Nephron (organoid): ENCODE measurements around the gene PHC3.

Experiments used
- H3K27ac Mint-ChIP-seq, 3 experiments: 2 replicates each; pipeline ENCODE4 v1.8.0; 2020; ENCODE audit warnings: mixed read lengths in 3 of 3, mild to moderate bottlenecking in 2 of 3, moderate library complexity in 1 of 3
- H3K27me3 Mint-ChIP-seq: 2 replicates; pipeline ENCODE4 v1.8.0; 2021; ENCODE audit warnings: low read depth, mild to moderate bottlenecking, moderate library complexity, mixed read lengths
- H3K36me3 Mint-ChIP-seq: 2 replicates; pipeline ENCODE4 v1.8.0; 2020; ENCODE audit warnings: low read depth, mixed read lengths
- H3K4me1 Mint-ChIP-seq: 2 replicates; pipeline ENCODE4 v1.8.0; 2020; ENCODE audit warnings: mixed read lengths
- H3K4me3 Mint-ChIP-seq, 3 experiments: 2 replicates each; pipeline ENCODE4 v1.8.0; 2020; ENCODE audit warnings: mild to moderate bottlenecking in 3 of 3, mixed read lengths in 3 of 3, moderate library complexity in 2 of 3
- H3K9me3 Mint-ChIP-seq: 2 replicates; pipeline ENCODE4 v1.8.0; 2020; ENCODE audit warnings: mixed read lengths
- TF ChIP-seq, protein P1 (sequence below), 3 experiments: fragments of 200-600 bp; sonication (generic); IDR thresholded peaks; one replicate each; pipeline ENCODE4 v1.5.0; 2021; ENCODE audit warnings: antibody characterized with exemption in 3 of 3; ENCODE audit not compliant: unreplicated experiment in 3 of 3

Gene PHC3

DNA sequence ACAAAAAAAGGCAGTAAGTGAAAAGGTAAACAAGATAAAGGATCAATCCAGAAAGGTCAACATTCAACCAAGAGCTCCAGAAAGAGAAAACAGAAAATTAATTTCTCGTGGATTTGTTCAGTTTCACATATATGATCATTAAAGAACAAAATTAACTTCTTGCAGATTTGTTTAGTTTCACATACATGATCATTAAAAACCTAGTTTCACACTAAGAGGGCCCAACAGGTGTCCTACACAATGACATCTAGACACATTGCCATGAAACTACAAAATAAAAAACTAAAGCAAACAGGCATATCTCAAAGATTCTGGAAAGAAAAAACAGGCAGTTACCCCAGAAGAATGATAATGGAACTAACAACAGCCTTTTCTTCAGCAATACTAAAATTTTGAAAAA is 22.1 kb downstream of the PHC3 start:
- Mint-ChIP-seq H3K27me3 (no peaks in the 10 kb centered on the region), H3K4me3 (no peak overlapping the region), H3K27ac (no peak overlapping the region), H3K9me3 (peaks cover 10% of the 10 kb centered on the region), H3K4me1 (peaks cover 7% of the 10 kb centered on the region), H3K36me3 (peaks cover 74% of the 10 kb centered on the region)
- TF ChIP-seq, protein P1, sequence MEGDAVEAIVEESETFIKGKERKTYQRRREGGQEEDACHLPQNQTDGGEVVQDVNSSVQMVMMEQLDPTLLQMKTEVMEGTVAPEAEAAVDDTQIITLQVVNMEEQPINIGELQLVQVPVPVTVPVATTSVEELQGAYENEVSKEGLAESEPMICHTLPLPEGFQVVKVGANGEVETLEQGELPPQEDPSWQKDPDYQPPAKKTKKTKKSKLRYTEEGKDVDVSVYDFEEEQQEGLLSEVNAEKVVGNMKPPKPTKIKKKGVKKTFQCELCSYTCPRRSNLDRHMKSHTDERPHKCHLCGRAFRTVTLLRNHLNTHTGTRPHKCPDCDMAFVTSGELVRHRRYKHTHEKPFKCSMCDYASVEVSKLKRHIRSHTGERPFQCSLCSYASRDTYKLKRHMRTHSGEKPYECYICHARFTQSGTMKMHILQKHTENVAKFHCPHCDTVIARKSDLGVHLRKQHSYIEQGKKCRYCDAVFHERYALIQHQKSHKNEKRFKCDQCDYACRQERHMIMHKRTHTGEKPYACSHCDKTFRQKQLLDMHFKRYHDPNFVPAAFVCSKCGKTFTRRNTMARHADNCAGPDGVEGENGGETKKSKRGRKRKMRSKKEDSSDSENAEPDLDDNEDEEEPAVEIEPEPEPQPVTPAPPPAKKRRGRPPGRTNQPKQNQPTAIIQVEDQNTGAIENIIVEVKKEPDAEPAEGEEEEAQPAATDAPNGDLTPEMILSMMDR (IDR thresholded peaks at IDR 0.05; ENCODE audit: unreplicated experiment in 3 of 3) = no peak

DNA sequence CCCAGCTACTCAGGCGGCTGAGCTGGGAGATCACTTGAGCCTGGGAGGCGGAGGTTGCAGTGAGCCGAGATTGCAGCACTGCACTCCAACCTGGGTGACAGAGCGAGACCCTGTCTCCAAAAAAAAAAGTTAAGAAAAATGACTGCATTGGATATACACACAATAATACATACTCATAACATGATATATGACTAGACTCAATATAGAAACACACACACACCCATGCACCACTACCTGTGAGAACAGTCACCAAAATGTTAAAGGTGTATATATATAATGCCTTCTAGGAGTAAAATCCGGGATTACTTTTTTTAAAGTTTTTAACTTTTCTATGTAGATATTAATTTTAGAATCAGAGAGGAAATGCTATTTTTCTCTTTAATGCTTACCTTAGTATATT is 25.9 kb downstream of the PHC3 start:
- Mint-ChIP-seq H3K4me1 (peaks cover 7% of the 10 kb centered on the region), H3K36me3 (peaks cover 54% of the 10 kb centered on the region), H3K4me3 (no peak overlapping the region), H3K27me3 (no peaks in the 10 kb centered on the region), H3K9me3 (no peaks in the 10 kb centered on the region), H3K27ac (no peak overlapping the region)
- TF ChIP-seq, protein P1 (IDR thresholded peaks at IDR 0.05; ENCODE audit: unreplicated experiment in 3 of 3) = no peak

DNA sequence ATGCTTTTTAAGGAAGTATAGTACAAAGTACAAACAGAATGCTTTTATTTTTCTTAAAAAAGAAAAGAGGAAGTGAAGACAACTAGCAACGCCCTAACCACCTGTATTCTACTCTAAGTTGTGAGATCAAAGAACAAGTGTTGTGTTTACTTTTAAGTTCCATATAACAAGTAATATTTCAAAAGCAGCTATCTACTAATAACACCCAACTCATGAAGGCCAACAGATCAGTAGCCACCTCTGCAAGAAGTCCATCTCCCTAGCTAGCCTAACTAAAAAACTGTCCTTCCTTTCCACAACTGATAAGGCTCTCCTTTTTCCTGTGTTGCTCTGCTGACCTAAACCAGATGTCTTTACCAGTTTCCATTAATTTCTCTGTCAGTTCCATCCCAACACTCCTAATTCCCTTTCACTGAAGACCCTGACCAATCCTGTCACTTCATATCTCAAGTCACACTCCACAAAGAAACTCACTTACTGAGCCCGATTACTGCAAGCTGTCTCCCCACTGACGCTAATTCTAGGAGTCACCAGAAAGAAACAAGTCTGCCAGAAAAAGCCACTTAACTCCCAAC is 26.9 kb downstream of the PHC3 start:
- Mint-ChIP-seq H3K4me1 (peaks cover 7% of the 10 kb centered on the region), H3K27ac (no peak overlapping the region), H3K9me3 (no peaks in the 10 kb centered on the region), H3K36me3 (peaks cover 49% of the 10 kb centered on the region), H3K4me3 (no peak overlapping the region), H3K27me3 (no peaks in the 10 kb centered on the region)
- TF ChIP-seq, protein P1 (IDR thresholded peaks at IDR 0.05; ENCODE audit: unreplicated experiment in 3 of 3) = no peak

DNA sequence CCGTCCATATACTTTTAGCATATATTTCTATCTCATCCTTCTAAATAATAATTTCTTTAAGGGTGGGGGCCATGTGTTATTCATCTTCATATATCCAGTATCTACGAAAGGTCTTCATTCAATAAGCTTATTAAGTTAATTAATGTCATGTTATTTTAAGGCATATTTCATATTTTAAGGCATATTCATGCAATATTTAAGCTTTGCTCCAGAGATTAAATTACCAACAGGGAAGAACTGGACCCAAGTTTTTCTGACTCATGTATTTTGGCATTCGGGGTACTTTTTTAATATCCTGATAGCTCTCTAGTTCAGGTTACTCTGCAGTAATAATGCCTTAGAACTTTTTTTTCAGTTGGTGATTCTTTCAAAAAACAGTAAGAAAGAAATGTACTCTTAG is 27.4 kb downstream of the PHC3 start:
- TF ChIP-seq, protein P1 (IDR thresholded peaks at IDR 0.05; ENCODE audit: unreplicated experiment in 3 of 3) = no peak
- no peaks in the 10 kb centered on the region for H3K27me3 Mint-ChIP-seq
- peaks cover 46% of the 10 kb centered on the region for H3K36me3 Mint-ChIP-seq
- no peak overlapping the region for H3K27ac Mint-ChIP-seq
- peaks cover 7% of the 10 kb centered on the region for H3K4me1 Mint-ChIP-seq
- no peaks in the 10 kb centered on the region for H3K9me3 Mint-ChIP-seq
- H3K4me3 Mint-ChIP-seq = no peak overlapping the region

DNA sequence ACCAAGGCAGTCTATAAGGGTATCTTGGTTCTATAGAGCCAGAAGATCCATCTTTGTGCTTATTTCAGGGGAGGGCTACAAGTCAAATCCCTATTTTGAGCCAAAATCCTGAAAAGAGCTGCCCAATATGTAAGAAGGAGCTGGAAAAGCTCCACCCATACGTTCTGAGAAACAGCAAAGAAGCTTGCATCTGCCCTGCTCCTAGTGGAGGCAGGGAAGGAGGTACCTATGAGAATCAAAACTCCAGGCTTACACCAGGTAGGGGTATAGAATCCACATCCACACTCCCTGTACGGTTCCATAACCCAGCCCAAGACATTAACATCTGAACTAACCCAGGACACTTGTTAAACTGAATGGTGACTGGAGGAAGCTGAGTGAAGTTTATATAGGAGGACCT is 30.0 kb downstream of the PHC3 start:
- Mint-ChIP-seq H3K4me1 (peaks cover 7% of the 10 kb centered on the region), H3K36me3 (peaks cover 42% of the 10 kb centered on the region), H3K4me3 (no peak overlapping the region), H3K27ac (no peak overlapping the region), H3K9me3 (no peaks in the 10 kb centered on the region), H3K27me3 (no peaks in the 10 kb centered on the region)
- TF ChIP-seq, protein P1 (IDR thresholded peaks at IDR 0.05; ENCODE audit: unreplicated experiment in 3 of 3) = no peak

DNA sequence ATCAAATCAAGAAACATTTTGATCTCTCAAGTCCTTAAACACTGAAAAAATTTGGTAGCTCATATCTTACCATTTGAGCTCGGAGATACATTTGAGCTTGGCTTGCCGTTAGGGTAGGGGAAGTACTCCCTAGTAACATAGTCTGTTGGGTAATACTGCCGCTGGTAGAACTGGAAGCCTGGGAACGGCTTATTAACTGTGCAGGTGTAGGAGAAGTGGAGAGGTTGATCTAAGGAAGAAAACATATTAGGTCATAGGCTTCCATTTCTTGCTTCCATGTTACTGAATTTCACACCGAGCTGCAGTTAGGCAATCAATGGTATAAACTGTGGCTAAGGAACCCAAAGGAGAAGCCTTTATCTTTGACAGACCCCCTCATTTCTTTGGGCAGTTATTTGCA is 32.5 kb downstream of the PHC3 start:
- Mint-ChIP-seq H3K27me3 (no peaks in the 10 kb centered on the region), H3K9me3 (no peaks in the 10 kb centered on the region), H3K4me3 (no peak overlapping the region), H3K4me1 (no peaks in the 10 kb centered on the region), H3K27ac (no peak overlapping the region), H3K36me3 (peaks cover 43% of the 10 kb centered on the region)
- TF ChIP-seq, protein P1 (IDR thresholded peaks at IDR 0.05; ENCODE audit: unreplicated experiment in 3 of 3) = no peak
